ENCODE results near the gene RPP14. TPM values are rescaled to one million over a fixed set of nuclear protein-coding genes. Genes with fewer than 3 reads are reported as not detected.
"Not testable (repeated sequence)": the region's sequence is repeated elsewhere in the genome, so short reads cannot be mapped to it uniquely, and the experiment has no call there.

Gene RPP14
- total and polyA plus RNA-seq, 3 donors from 2014 or later, result 13.8 to 18.4 (median 17.0) TPM

GRCh38 chr3:58281069-58281468 lies 25.0 kb upstream of the RPP14 start:
- DNase-seq, result no peak
- TF ChIP-seq POLR2A (IDR thresholded peaks at IDR 0.05) (no peak), CTCF (IDR thresholded peaks at IDR 0.05) (no peak)
- Histone ChIP-seq H3K36me3 (ENCODE audit: low read depth, missing control alignments) (no peaks in the 10 kb centered on the region), H3K27ac (no peak overlapping the region), H3K9me3 (no peaks in the 10 kb centered on the region), H3K4me1 (no peaks in the 10 kb centered on the region), H3K4me3 (no peak overlapping the region), H3K27me3 (no peaks in the 10 kb centered on the region)
- 90 to 96% methylated on average over 3 to 7 of the region's 7 CpGs for WGBS, 2 donors
- intact Hi-C loops (cut with DNase I; ENCODE audit: low total_unique reads), result no loop called here

- intact Hi-C loops (cut with DNase I; ENCODE audit: low total_unique reads), result no loop called here
- WGBS, 2 donors, result 51 to 71% methylated on average over 7 of the region's 7 CpGs
- Histone ChIP-seq H3K4me3 (no peak overlapping the region), H3K4me1 (peaks cover 9% of the 10 kb centered on the region), H3K36me3 (ENCODE audit: low read depth, missing control alignments) (no peaks in the 10 kb centered on the region), H3K27me3 (no peaks in the 10 kb centered on the region), H3K9me3 (no peaks in the 10 kb centered on the region), H3K27ac (no peak overlapping the region)
- peak; percentile 26 for DNase-seq
- TF ChIP-seq POLR2A (IDR thresholded peaks at IDR 0.05) (no peak), CTCF (IDR thresholded peaks at IDR 0.05) (no peak)
Measured at GRCh38 chr3:58285334-58285733, 20.7 kb upstream of the RPP14 start.

- peak; percentile 29 for DNase-seq
- TF ChIP-seq POLR2A (IDR thresholded peaks at IDR 0.05), result no peak
- TF ChIP-seq CTCF (IDR thresholded peaks at IDR 0.05), result no peak
- Histone ChIP-seq H3K4me1 (peaks cover 9% of the 10 kb centered on the region), H3K27ac (no peak overlapping the region), H3K36me3 (ENCODE audit: low read depth, missing control alignments) (no peaks in the 10 kb centered on the region), H3K27me3 (no peaks in the 10 kb centered on the region), H3K9me3 (no peaks in the 10 kb centered on the region), H3K4me3 (no peak overlapping the region)
- intact Hi-C loops (cut with DNase I; ENCODE audit: low total_unique reads), result no loop called here
- WGBS, 2 donors, result 44 to 65% methylated on average over 6 of the region's 6 CpGs
Measured at GRCh38 chr3:58287354-58287753, 18.7 kb upstream of the RPP14 start.

GRCh38 chr3:58288011-58288728 lies 17.9 kb upstream of the RPP14 start:
- Histone ChIP-seq H3K4me1 (peaks cover 9% of the 10 kb centered on the region), H3K36me3 (ENCODE audit: low read depth, missing control alignments) (no peaks in the 10 kb centered on the region), H3K4me3 (no peak overlapping the region), H3K9me3 (no peaks in the 10 kb centered on the region), H3K27me3 (no peaks in the 10 kb centered on the region), H3K27ac (no peak overlapping the region)
- intact Hi-C loops (cut with DNase I; ENCODE audit: low total_unique reads), result no loop called here
- 50 to 63% methylated on average over 4 of the region's 4 CpGs for WGBS, 2 donors
- TF ChIP-seq POLR2A (IDR thresholded peaks at IDR 0.05) (no peak), CTCF (IDR thresholded peaks at IDR 0.05) (no peak)
- DNase-seq, result peak; percentile 53

GRCh38 chr3:58288964-58289613 lies 17.0 kb upstream of the RPP14 start:
- DNase-seq; intact Hi-C loops (cut with DNase I; ENCODE audit: low total_unique reads); H3K36me3 ChIP-seq (ENCODE audit: low read depth, missing control alignments); H3K4me1 ChIP-seq; H3K27ac ChIP-seq; H3K4me3 ChIP-seq; H3K27me3 ChIP-seq; H3K9me3 ChIP-seq: not testable (repeated sequence)
- WGBS, 2 donors, result 90 to 100% methylated on average over 1 to 4 of the region's 4 CpGs

- H3K27me3 ChIP-seq; DNase-seq; H3K27ac ChIP-seq; H3K4me1 ChIP-seq; H3K4me3 ChIP-seq; H3K36me3 ChIP-seq (ENCODE audit: low read depth, missing control alignments); H3K9me3 ChIP-seq: not testable (repeated sequence)
- intact Hi-C loops (cut with DNase I; ENCODE audit: low total_unique reads), result loop anchor here (10.0 kb wide), 1 partner anchor 56 kb away; the partner anchor contains the start of gene ABHD6
- 98% methylated on average over 16 of the region's 33 CpGs; no CpG with 5 or more reads in 1 of the 2 donors for WGBS, 2 donors
Measured at GRCh38 chr3:58290446-58290845, 15.6 kb upstream of the RPP14 start.
